DMS 273 (cell line): Measurements from ENCODE around the gene UMAD1.

Experiments
- DNase-seq: peaks from one replicate; lab custom pipeline; 2025; ENCODE audit not compliant: unreplicated experiment; lab: John Stamatoyannopoulos, UW

The UMAD1 gene

GRCh38 chr7:7688310-7688709, 47.8 kb downstream of the UMAD1 start:
- DNase-seq: peak; percentile 32

GRCh38 chr7:7688956-7689355, 48.4 kb downstream of the UMAD1 start:
- peak; percentile 61 for DNase-seq

GRCh38 chr7:7693881-7694280, 53.3 kb downstream of the UMAD1 start:
- DNase-seq: no peak

DNA sequence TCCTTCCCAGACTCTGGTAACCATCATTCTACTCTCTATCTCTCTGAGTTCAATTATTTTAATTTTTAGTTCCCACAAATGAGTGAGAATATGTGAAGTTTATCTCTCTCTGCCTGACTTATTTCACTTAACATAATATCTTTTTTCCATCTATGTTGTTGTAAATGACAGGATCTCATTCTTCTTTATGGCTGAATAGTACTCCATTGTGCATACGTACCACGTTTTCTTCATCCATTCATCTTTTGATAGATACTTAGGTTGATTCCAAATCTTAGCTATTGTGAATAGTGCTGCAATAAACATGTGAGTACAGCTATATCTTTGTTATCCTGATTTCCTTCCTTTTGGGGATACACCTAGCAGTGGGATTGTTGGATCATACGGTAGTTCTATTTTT, 54.0 kb downstream of the UMAD1 start:
- no peak for DNase-seq

- no peak for DNase-seq
Measured at GRCh38 chr7:7695111-7695817, 54.7 kb downstream of the UMAD1 start.

DNA sequence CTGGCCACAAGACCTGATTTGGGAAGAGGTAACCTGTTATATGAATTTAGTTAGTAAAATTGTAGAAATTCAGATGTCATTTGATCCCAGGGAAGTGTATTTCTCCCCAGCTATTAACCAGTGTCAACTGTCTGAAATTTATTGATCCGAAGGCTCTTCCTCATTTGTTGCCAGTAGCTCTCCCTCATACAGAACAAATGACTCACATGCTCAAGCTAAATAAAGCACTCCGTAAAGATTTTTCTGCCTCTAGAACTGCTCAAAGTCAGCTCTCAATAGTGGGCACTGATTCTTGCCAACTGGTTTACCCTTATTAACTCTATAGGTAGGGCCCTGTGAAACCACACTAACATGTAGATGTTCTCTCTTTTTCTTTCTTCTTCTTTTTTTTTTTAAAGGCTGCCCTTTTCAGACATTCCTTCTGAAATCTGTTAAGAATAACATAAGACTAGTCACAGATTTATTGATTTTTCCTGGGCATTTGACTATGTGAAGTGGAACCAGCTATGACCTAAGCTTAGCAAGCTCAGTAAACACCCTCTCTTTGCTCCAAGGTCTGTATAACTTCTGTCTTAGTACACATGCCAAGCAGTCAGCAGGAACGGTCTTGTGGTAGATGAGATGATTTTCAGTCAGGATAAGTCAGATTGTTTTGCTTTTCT, 56.0 kb downstream of the UMAD1 start:
- DNase-seq: peak; percentile 67

GRCh38 chr7:7698930-7699329, 58.4 kb downstream of the UMAD1 start:
- DNase-seq: peak; percentile 31

GRCh38 chr7:7699380-7699779, 58.8 kb downstream of the UMAD1 start:
- DNase-seq: no peak

GRCh38 chr7:7699970-7700369, 59.4 kb downstream of the UMAD1 start:
- no peak for DNase-seq

GRCh38 chr7:7701527-7701926, 61.0 kb downstream of the UMAD1 start:
- DNase-seq: peak; percentile 37

GRCh38 chr7:7702826-7703225, 62.3 kb downstream of the UMAD1 start:
- peak; percentile 38 for DNase-seq

GRCh38 chr7:7703427-7703826, 62.9 kb downstream of the UMAD1 start:
- no peak for DNase-seq

- DNase-seq: peak; percentile 27
Measured at GRCh38 chr7:7704867-7705266, 64.3 kb downstream of the UMAD1 start.

DNA sequence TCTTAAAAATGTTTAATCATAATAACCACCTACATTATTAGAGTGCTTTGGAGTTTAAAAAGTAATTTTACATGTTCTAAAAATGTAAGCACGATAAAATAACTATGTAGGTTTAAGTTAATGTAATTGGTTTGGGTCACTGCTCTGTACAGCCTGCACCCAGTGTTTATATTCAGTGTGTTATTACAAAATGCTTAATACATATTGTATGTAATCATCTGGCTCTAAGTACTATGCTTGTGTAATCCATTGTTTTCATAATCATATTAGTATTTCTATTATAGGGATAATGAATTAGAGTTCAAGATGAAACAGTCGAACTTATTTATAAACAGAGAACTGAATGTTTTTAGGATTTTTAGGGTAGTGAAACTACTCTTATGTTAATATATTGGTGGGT, 64.8 kb downstream of the UMAD1 start:
- DNase-seq: no peak

DNA sequence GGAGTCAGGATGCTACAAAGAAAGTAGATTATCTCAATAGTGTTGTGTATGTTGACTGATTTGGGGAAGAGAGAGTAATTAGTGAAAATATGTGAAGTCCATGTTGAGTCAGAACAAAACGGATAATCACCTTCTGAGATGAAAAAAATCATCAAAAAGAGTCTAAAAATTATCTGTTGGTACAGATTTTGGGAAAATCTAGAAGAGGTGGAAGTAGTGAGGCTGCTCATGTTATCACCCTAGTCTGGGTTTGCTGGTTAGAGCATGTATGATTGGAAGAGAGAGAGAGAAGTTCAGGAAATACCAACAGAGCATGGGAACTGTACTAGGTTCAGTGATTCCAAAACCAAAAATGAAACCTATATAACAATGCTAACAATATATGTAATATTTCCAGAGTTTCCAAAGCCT, 65.6 kb downstream of the UMAD1 start:
- peak; percentile 44 for DNase-seq

GRCh38 chr7:7706556-7707172, 66.1 kb downstream of the UMAD1 start:
- peak; percentile 76 for DNase-seq

DNA sequence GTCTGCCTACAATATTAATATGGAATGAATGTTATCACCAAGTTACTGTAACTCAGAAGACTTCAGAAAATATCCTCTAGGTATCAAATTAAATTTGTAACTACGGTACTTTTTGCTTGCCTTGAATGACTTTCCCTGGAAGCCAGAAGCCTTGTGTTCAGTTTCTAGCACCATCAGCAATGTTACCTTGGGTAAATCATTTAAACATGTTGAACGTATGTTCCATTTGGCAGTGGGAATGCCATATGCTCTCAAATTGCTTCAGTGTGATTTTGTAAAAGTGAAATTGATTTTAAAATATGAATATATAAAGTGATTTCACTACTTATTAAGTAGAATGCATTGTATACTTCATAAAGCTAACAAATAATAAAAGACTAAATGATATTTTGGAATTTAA, 66.7 kb downstream of the UMAD1 start:
- peak; percentile 87 for DNase-seq

DNA sequence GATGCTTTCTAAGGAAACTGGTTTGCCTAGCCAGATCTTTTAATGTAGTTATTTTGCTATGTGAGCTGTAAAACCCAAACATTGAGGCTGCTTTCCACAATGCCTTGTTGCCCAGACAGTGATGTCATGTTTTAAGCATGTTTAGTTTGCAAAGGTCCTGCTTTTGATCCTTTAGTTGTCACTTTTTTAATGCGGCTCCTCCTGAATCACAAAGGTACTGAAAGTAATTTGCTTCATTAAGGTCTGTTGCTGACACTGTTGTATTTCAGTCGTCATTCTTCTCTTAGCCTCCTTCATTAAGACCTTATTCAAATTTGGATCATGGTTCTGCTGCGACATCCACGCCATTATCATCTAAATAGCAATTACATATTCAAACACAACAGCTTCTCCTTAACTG, 67.3 kb downstream of the UMAD1 start:
- peak; percentile 84 for DNase-seq

DNA sequence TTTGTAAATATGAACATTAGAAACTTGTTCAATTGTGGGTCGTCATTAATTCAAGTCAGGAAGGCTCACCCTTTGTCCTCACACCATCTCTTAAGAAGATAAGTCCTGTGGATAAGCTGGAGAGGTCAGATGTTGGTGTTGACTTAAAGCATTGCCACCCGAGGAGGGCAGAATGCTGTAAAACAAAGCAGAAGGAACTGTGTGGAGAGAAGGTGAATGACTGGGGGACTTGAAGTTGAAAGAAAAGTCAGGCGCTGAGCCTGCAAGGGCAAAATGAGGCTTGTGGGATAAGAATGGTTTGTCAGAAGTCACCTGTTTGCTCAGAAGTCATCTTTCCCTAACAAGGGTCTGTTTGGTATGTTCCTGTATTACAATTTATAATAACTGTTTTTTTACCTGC, 68.7 kb downstream of the UMAD1 start:
- peak; percentile 80 for DNase-seq

GRCh38 chr7:7710469-7710868, 69.9 kb downstream of the UMAD1 start:
- no peak for DNase-seq

- no peak for DNase-seq
Measured at GRCh38 chr7:7713730-7714129, 73.2 kb downstream of the UMAD1 start.

DNA sequence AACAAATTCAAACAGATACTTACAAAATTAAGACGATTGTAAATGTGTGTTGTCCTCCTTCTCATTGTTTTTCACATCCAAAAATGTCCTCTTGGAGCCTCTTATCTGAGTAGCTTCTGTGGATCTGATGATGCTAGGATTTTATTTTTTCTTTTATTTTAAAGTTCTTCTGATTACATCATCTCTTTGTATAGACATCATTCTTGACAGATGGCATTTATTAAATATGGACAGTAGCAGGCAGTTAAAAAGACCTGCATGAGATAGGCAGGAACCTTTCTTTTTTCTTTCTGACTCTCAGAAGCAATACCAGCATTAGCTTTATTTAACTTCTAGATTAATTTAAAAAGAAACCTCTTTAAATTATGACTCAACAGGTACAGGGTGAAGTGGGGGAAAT, 77.9 kb downstream of the UMAD1 start, which contains the start of gene RPA3:
Gene RPA3, minus strand, starts transcription at position 116 of the 400 bp plus-strand sequence. CDS start 78,189 bp downstream, outside the sequence.
- DNase-seq: peak; percentile 65
